ENCODE results near the gene GMPR.

Gene GMPR

DNA sequence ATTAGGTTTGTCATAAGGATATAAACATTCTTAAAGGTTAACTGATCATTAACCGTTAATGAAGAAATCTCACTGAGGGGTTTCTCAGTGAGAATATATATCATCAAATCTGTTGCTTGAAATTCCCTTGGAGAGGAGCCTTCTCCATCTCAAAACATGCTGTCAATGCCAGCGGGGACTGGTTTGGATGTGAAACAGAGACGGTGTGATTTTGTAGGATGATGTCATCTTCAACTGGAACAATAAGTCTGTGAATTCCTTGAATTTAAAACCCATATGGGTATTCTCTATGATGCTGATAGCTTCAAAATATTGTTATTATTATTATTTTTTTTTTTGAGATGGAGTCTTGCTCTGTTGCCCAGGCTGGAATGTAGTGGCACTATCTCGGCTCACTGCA lies 75.9 kb downstream of the GMPR start:
- TF ChIP-seq EZH2phosphoT487 (conservative IDR thresholded peaks at IDR 0.05; ENCODE audit: low read length) (no peak), CTCF (IDR thresholded peaks at IDR 0.05; ENCODE audit: insufficient read depth, low read length, poor library complexity, severe bottlenecking) (no peak)
- Histone ChIP-seq H3K79me2 (ENCODE audit: insufficient read depth, low read length) (no peaks in the 10 kb centered on the region), H2AFZ (ENCODE audit: low read depth, low read length, severe bottlenecking) (no peak overlapping the region), H3K27me3 (ENCODE audit: low read length) (no peaks in the 10 kb centered on the region), H3K27ac (ENCODE audit: low read depth, low read length) (no peak overlapping the region), H3F3A (ENCODE audit: insufficient read depth) (no peaks in the 10 kb centered on the region), H3K4me3 (ENCODE audit: insufficient read depth, low read length, poor library complexity, severe bottlenecking) (no peak overlapping the region), H3K9me3 (ENCODE audit: insufficient read depth, low read length) (no peaks in the 10 kb centered on the region), H4K20me1 (ENCODE audit: low read depth, low read length) (no peaks in the 10 kb centered on the region), H3K9me2 (replicated peaks; ENCODE audit: insufficient read depth, low read length) (no peaks in the 10 kb centered on the region), H3K9ac (ENCODE audit: low read length) (no peak overlapping the region), H3K4me2 (ENCODE audit: low read depth, low read length, poor library complexity, severe bottlenecking) (no peak overlapping the region), H3K36me3 (ENCODE audit: low read length) (no peaks in the 10 kb centered on the region)

- H3K4me2 ChIP-seq (ENCODE audit: low read depth, low read length, poor library complexity, severe bottlenecking): peak overlapping the region; percentile 6
- H3K27ac ChIP-seq (ENCODE audit: low read depth, low read length): no peak overlapping the region
- no peaks in the 10 kb centered on the region for H3F3A ChIP-seq (ENCODE audit: insufficient read depth)
- H3K9me2 ChIP-seq (replicated peaks; ENCODE audit: insufficient read depth, low read length): no peaks in the 10 kb centered on the region
- H3K9ac ChIP-seq (ENCODE audit: low read length): no peak overlapping the region
- H3K27me3 ChIP-seq (ENCODE audit: low read length): no peaks in the 10 kb centered on the region
- no peak overlapping the region for H3K4me3 ChIP-seq (ENCODE audit: insufficient read depth, low read length, poor library complexity, severe bottlenecking)
- H3K36me3 ChIP-seq (ENCODE audit: low read length): no peaks in the 10 kb centered on the region
- no peak overlapping the region for H2AFZ ChIP-seq (ENCODE audit: low read depth, low read length, severe bottlenecking)
- TF ChIP-seq EZH2phosphoT487 (conservative IDR thresholded peaks at IDR 0.05; ENCODE audit: low read length) (no peak), CTCF (IDR thresholded peaks at IDR 0.05; ENCODE audit: insufficient read depth, low read length, poor library complexity, severe bottlenecking) (peak; percentile 95)
- H3K79me2 ChIP-seq (ENCODE audit: insufficient read depth, low read length): no peaks in the 10 kb centered on the region
- H3K9me3 ChIP-seq (ENCODE audit: insufficient read depth, low read length): no peaks in the 10 kb centered on the region
- no peaks in the 10 kb centered on the region for H4K20me1 ChIP-seq (ENCODE audit: low read depth, low read length)
Measured at GRCh38 chr6:16316741-16317251, 78.4 kb downstream of the GMPR start.

- no peaks in the 10 kb centered on the region for H4K20me1 ChIP-seq (ENCODE audit: low read depth, low read length)
- no peak overlapping the region for H3K9ac ChIP-seq (ENCODE audit: low read length)
- no peak for TF ChIP-seq CTCF (IDR thresholded peaks at IDR 0.05; ENCODE audit: insufficient read depth, low read length, poor library complexity, severe bottlenecking)
- no peaks in the 10 kb centered on the region for H3F3A ChIP-seq (ENCODE audit: insufficient read depth)
- H3K27me3 ChIP-seq (ENCODE audit: low read length): no peaks in the 10 kb centered on the region
- no peak overlapping the region for H3K4me2 ChIP-seq (ENCODE audit: low read depth, low read length, poor library complexity, severe bottlenecking)
- no peak overlapping the region for H2AFZ ChIP-seq (ENCODE audit: low read depth, low read length, severe bottlenecking)
- H3K79me2 ChIP-seq (ENCODE audit: insufficient read depth, low read length): no peaks in the 10 kb centered on the region
- no peaks in the 10 kb centered on the region for H3K9me2 ChIP-seq (replicated peaks; ENCODE audit: insufficient read depth, low read length)
- H3K9me3 ChIP-seq (ENCODE audit: insufficient read depth, low read length): no peaks in the 10 kb centered on the region
- no peak overlapping the region for H3K4me3 ChIP-seq (ENCODE audit: insufficient read depth, low read length, poor library complexity, severe bottlenecking)
- H3K36me3 ChIP-seq (ENCODE audit: low read length): no peaks in the 10 kb centered on the region
- no peak overlapping the region for H3K27ac ChIP-seq (ENCODE audit: low read depth, low read length)
Measured at GRCh38 chr6:16318538-16318937, 80.2 kb downstream of the GMPR start.

Data from SU-DHL-6 (cell line).